ENCODE results near the gene RGCC.

DNA sequence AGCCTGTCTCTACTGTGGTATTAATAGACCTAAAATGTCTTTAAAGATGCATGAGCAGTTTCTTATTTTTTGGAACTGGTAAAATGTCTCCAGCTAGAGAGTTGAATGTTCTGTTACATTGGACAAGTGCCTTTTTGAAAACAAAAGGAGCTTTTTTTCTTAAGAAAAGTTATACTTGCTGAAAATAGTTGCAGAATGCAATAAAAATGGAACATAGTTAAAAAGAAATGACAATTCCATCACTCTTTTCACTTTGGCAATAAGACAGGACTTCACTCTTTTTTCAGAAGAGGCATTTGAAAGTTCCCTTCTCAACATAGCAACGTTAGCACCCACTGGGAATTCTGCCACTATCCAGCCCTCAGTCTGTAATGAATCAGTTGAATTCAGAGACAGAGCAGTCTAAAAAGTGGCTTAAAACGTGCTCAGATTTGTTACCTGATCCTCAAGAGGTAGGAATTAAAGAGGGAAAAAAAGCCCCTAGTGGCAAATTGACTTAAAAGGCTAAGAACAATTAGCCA, 10.1 kb downstream of the RGCC start:
- TF ChIP-seq CTCF (IDR thresholded peaks at IDR 0.05), result no peak
- no peak for TF ChIP-seq POLR2A (IDR thresholded peaks at IDR 0.05)

Measured in lower leg skin (tissue), 3 donors.